HepG2 (cell line): Measurements from ENCODE around the gene C2orf42. TPM values are rescaled to one million over a fixed set of nuclear protein-coding genes. Genes with fewer than 3 reads are reported as not detected.
A peak's percentile ranks its signal among the peaks of the same experiment; 100 is the strongest.

ENCODE experiments used
- ADNP ChIP-seq: sonication (generic); formaldehyde crosslinking; IDR thresholded peaks from 2 replicates; pipeline ENCODE4 v1.4.0; 2020; ENCODE audit warnings: missing genetic modification reagents
- AGO2 ChIP-seq: fragments of 200-400 bp; formaldehyde crosslinking; optimal IDR thresholded peaks from 2 replicates; pipeline ENCODE3; 2017; ENCODE audit warnings: mild to moderate bottlenecking, low read depth, low read length, moderate library complexity
- AKAP8 ChIP-seq: sonication (generic); formaldehyde crosslinking; IDR thresholded peaks from 2 replicates; pipeline ENCODE4 v1.5.1; 2020; ENCODE audit warnings: mild to moderate bottlenecking, missing genetic modification reagents
- CCAR2 ChIP-seq: fragments of 200-400 bp; formaldehyde crosslinking; optimal IDR thresholded peaks from 2 replicates; pipeline ENCODE3; 2018; ENCODE audit warnings: low read depth, mild to moderate bottlenecking, low read length, moderate library complexity
- FOSL2 ChIP-seq: sonication (generic); formaldehyde crosslinking; IDR thresholded peaks from 2 replicates; pipeline ENCODE4 v1.4.0; 2020; ENCODE audit warnings: missing genetic modification reagents
- HNRNPUL1 ChIP-seq: fragments of 200-400 bp; formaldehyde crosslinking; IDR thresholded peaks from 2 replicates; pipeline ENCODE4 v1.6.1; 2017; ENCODE audit warnings: low read depth, mild to moderate bottlenecking, low read length, moderate library complexity
- MIER2 ChIP-seq: IDR thresholded peaks from 2 replicates; pipeline ENCODE4 v1.6.1; 2016; ENCODE audit warnings: missing biosample characterization, missing genetic modification reagents
- PAF1 ChIP-seq: IDR thresholded peaks from 2 replicates; pipeline ENCODE4 v1.6.1; 2016; ENCODE audit warnings: missing genetic modification reagents, missing compliant biosample characterization
- PHF21A ChIP-seq: sonication (generic); formaldehyde crosslinking; IDR thresholded peaks from 2 replicates; pipeline ENCODE4 v1.5.0; 2020; ENCODE audit warnings: mild to moderate bottlenecking, missing genetic modification reagents
- SOX5 ChIP-seq: IDR thresholded peaks from 2 replicates; pipeline ENCODE4 v1.6.1; 2016; ENCODE audit warnings: borderline replicate concordance
- ZFX ChIP-seq: sonication (generic); formaldehyde crosslinking; IDR thresholded peaks from 2 replicates; pipeline ENCODE4 v1.4.0; 2020; ENCODE audit warnings: mild to moderate bottlenecking, low read depth, missing genetic modification reagents, moderate library complexity
- ZFYVE20 ChIP-seq: sonication (generic); formaldehyde crosslinking; IDR thresholded peaks from 2 replicates; pipeline ENCODE4 v1.8.0; 2023; ENCODE audit warnings: low read depth, mild to moderate bottlenecking, moderate library complexity, missing genetic modification reagents, borderline replicate concordance
- ZNF33B ChIP-seq: sonication (generic); formaldehyde crosslinking; IDR thresholded peaks from 2 replicates; pipeline ENCODE4 v1.5.1; 2020; ENCODE audit warnings: mild to moderate bottlenecking, missing genetic modification reagents
- ZSCAN21 ChIP-seq: sonication (generic); formaldehyde crosslinking; IDR thresholded peaks from 2 replicates; pipeline ENCODE4 v1.8.0; 2022; ENCODE audit warnings: mild to moderate bottlenecking, missing genetic modification reagents, moderate library complexity, borderline replicate concordance
- polyA plus RNA-seq, 8 experiments: library from polyadenylated mRNA; depleted of rRNA in 3 of 8; stranded (reverse) in 7 of 8; unstranded in 1 of 8; fragments of >200 nt; fragmentation: Illumina TruSeq in 4 of 8; extraction: Trizol in 4 of 8; gene quantifications; 2 replicates each; pipeline versions ENCODE4 v1.2.1 to v1.2.3, GENCODE V29; 2011 to 2016; ENCODE audit warnings: low read depth in 4 of 8, missing spikeins in 1 of 8, mixed read lengths in 1 of 8; ENCODE audit not compliant: insufficient read depth in 1 of 8
- total RNA-seq, 5 experiments: library from RNA; depleted of rRNA; stranded (reverse); fragments of >200 nt; fragmentation: Illumina TruSeq; extraction: Trizol; gene quantifications; 2 replicates each; pipeline ENCODE4 v1.2.3, GENCODE V29; 2016; ENCODE audit warnings: low read depth in 1 of 5
- TF ChIP-seq, protein P1 (sequence below): sonication (generic); formaldehyde crosslinking; IDR thresholded peaks from 2 replicates; pipeline ENCODE4 v1.4.0; 2020; ENCODE audit warnings: missing genetic modification reagents; ENCODE audit errors: not compliant biosample characterization
- TF ChIP-seq, protein P2 (sequence below): IDR thresholded peaks from 2 replicates; pipeline ENCODE4 v1.6.1; 2016
- TF ChIP-seq, protein P3 (sequence below): sonication (generic); formaldehyde crosslinking; IDR thresholded peaks from 2 replicates; pipeline ENCODE4 v1.4.0; 2020; ENCODE audit warnings: missing genetic modification reagents
- TF ChIP-seq, protein P4 (sequence below): sonication (generic); formaldehyde crosslinking; IDR thresholded peaks from 2 replicates; pipeline ENCODE4 v1.4.0; 2020; ENCODE audit warnings: missing genetic modification reagents, borderline replicate concordance
- TF ChIP-seq, protein P5 (sequence below): sonication (generic); formaldehyde crosslinking; IDR thresholded peaks from 2 replicates; pipeline ENCODE4 v1.5.0; 2020; ENCODE audit warnings: missing genetic modification reagents
- TF ChIP-seq, protein P6 (sequence below): sonication (generic); formaldehyde crosslinking; IDR thresholded peaks from 2 replicates; pipeline ENCODE4 v1.8.1; 2022; ENCODE audit warnings: mild to moderate bottlenecking, missing genetic modification reagents

Gene C2orf42
- total and polyA plus RNA-seq, 2 of the 13 experiments (the other 11 are each of a cell fraction or from before 2014, with no cell fraction given): 9.3 to 9.9 TPM

DNA sequence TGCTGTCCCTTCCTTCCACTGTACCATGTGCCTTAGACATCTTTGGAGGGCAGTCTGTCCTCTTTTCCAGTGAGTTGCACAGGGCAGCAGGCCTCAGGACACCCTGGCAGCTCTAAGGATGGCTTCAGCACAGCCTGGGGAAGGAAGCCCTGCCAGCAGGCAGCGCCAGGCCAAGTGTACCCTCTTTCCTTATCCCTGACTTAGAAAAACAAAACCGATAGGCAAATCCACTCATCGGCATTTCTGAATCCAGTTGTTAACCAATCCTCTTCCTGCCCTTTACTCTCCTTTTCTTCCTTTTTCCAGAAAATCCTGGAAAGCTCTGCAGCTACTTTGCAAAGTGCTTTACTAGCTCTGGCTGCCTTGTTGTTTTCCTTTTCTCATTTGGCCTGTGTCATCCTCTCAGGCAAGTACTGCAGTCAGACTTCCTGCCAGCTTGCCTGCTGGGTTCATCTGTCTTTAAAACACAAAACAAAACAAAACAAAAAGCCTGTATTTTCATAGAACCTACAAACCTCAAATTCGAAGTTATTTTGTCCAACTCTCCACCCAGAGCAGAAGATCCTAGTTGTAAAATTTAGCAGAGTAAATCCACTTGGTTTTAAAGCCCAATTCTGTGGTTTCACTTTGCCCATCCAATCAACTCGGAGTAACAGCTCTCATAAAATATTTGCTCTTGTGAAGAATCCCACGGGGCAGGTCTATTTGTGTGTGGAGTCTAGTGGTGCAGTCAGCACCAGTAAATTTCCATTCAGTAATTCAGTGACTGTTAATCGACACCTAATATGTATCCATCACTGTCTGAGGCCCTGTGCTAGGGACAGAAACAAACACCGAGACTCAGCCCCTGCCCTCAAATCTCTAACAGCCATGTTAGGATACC lies 58.3 kb downstream of the C2orf42 start (continued):
- no peak for TF ChIP-seq ZSCAN21 (CRISPR knock-in tag)
- peak; percentile 54 for TF ChIP-seq AGO2
- no peak for TF ChIP-seq ZNF33B (CRISPR knock-in tag)
- no peak for TF ChIP-seq CCAR2
- 0 out of 2 replicates have a peak, but pooled peaks have one; percentile 10 for TF ChIP-seq MIER2 (CRISPR knock-in tag)
- no peak for TF ChIP-seq AKAP8 (CRISPR knock-in tag)
- no peak; the same call in 1 of the 2 replicates for TF ChIP-seq SOX5 (CRISPR knock-in tag)
- TF ChIP-seq, protein P1, sequence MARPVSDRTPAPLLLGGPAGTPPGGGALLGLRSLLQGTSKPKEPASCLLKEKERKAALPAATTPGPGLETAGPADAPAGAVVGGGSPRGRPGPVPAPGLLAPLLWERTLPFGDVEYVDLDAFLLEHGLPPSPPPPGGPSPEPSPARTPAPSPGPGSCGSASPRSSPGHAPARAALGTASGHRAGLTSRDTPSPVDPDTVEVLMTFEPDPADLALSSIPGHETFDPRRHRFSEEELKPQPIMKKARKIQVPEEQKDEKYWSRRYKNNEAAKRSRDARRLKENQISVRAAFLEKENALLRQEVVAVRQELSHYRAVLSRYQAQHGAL (CRISPR knock-in tag): no peak
- TF ChIP-seq, protein P2, sequence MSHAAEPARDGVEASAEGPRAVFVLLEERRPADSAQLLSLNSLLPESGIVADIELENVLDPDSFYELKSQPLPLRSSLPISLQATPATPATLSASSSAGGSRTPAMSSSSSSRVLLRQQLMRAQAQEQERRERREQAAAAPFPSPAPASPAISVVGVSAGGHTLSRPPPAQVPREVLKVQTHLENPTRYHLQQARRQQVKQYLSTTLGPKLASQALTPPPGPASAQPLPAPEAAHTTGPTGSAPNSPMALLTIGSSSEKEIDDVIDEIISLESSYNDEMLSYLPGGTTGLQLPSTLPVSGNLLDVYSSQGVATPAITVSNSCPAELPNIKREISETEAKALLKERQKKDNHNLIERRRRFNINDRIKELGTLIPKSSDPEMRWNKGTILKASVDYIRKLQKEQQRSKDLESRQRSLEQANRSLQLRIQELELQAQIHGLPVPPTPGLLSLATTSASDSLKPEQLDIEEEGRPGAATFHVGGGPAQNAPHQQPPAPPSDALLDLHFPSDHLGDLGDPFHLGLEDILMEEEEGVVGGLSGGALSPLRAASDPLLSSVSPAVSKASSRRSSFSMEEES (CRISPR knock-in tag): peak; percentile 15; the same call in 1 of the 2 replicates
- TF ChIP-seq, protein P3, sequence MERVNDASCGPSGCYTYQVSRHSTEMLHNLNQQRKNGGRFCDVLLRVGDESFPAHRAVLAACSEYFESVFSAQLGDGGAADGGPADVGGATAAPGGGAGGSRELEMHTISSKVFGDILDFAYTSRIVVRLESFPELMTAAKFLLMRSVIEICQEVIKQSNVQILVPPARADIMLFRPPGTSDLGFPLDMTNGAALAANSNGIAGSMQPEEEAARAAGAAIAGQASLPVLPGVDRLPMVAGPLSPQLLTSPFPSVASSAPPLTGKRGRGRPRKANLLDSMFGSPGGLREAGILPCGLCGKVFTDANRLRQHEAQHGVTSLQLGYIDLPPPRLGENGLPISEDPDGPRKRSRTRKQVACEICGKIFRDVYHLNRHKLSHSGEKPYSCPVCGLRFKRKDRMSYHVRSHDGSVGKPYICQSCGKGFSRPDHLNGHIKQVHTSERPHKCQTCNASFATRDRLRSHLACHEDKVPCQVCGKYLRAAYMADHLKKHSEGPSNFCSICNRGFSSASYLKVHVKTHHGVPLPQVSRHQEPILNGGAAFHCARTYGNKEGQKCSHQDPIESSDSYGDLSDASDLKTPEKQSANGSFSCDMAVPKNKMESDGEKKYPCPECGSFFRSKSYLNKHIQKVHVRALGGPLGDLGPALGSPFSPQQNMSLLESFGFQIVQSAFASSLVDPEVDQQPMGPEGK: no peak
- no peak for TF ChIP-seq PAF1 (CRISPR knock-in tag)
- TF ChIP-seq, protein P4, sequence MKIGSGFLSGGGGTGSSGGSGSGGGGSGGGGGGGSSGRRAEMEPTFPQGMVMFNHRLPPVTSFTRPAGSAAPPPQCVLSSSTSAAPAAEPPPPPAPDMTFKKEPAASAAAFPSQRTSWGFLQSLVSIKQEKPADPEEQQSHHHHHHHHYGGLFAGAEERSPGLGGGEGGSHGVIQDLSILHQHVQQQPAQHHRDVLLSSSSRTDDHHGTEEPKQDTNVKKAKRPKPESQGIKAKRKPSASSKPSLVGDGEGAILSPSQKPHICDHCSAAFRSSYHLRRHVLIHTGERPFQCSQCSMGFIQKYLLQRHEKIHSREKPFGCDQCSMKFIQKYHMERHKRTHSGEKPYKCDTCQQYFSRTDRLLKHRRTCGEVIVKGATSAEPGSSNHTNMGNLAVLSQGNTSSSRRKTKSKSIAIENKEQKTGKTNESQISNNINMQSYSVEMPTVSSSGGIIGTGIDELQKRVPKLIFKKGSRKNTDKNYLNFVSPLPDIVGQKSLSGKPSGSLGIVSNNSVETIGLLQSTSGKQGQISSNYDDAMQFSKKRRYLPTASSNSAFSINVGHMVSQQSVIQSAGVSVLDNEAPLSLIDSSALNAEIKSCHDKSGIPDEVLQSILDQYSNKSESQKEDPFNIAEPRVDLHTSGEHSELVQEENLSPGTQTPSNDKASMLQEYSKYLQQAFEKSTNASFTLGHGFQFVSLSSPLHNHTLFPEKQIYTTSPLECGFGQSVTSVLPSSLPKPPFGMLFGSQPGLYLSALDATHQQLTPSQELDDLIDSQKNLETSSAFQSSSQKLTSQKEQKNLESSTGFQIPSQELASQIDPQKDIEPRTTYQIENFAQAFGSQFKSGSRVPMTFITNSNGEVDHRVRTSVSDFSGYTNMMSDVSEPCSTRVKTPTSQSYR (CRISPR knock-in tag): no peak
- peak; percentile 84 for TF ChIP-seq ZFX (CRISPR knock-in tag)
- TF ChIP-seq ZFYVE20: no peak
- TF ChIP-seq PHF21A (CRISPR knock-in tag): no peak; the same call in 1 of the 2 replicates
- no peak for TF ChIP-seq ADNP (CRISPR knock-in tag)
- TF ChIP-seq, protein P5, sequence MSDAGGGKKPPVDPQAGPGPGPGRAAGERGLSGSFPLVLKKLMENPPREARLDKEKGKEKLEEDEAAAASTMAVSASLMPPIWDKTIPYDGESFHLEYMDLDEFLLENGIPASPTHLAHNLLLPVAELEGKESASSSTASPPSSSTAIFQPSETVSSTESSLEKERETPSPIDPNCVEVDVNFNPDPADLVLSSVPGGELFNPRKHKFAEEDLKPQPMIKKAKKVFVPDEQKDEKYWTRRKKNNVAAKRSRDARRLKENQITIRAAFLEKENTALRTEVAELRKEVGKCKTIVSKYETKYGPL (CRISPR knock-in tag): no peak
- TF ChIP-seq, protein P6, sequence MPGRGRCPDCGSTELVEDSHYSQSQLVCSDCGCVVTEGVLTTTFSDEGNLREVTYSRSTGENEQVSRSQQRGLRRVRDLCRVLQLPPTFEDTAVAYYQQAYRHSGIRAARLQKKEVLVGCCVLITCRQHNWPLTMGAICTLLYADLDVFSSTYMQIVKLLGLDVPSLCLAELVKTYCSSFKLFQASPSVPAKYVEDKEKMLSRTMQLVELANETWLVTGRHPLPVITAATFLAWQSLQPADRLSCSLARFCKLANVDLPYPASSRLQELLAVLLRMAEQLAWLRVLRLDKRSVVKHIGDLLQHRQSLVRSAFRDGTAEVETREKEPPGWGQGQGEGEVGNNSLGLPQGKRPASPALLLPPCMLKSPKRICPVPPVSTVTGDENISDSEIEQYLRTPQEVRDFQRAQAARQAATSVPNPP (CRISPR knock-in tag): no peak
- TF ChIP-seq HNRNPUL1: no peak
- TF ChIP-seq FOSL2 (CRISPR knock-in tag): no peak
